Immature natural killer cell (primary cell): ENCODE measurements around the gene TRMT112. TPM values are rescaled to one million over a fixed set of nuclear protein-coding genes. Genes with fewer than 3 reads are reported as not detected.

Experiments
- DNase-seq, 3 donors: peaks; one replicate each; pipeline ENCODE4 v3.0.0; 2022; ENCODE audit warnings: mixed read lengths in 1 of 3
- H3K27ac Mint-ChIP-seq, 6 donors: one replicate each; pipeline ENCODE4 v1.8.0; 2020; ENCODE audit warnings: mixed read lengths in 6 of 6, mild to moderate bottlenecking in 5 of 6, inconsistent platforms in 4 of 6, moderate library complexity in 3 of 6
- H3K27me3 Mint-ChIP-seq, 3 donors: one replicate each; pipeline ENCODE4 v1.8.0; 2020 to 2021; ENCODE audit warnings: low read depth in 3 of 3, mild to moderate bottlenecking in 3 of 3, mixed read lengths in 3 of 3, moderate library complexity in 3 of 3, inconsistent platforms in 1 of 3
- H3K36me3 Mint-ChIP-seq, 3 donors: one replicate each; pipeline ENCODE4 v1.8.0; 2020; ENCODE audit warnings: mixed read lengths in 3 of 3, inconsistent platforms in 2 of 3, mild to moderate bottlenecking in 2 of 3
- H3K4me1 Mint-ChIP-seq, 2 donors: one replicate each; pipeline ENCODE4 v1.8.0; 2020; ENCODE audit warnings: inconsistent platforms in 2 of 2, mild to moderate bottlenecking in 2 of 2, mixed read lengths in 2 of 2, moderate library complexity in 1 of 2
- H3K4me3 Mint-ChIP-seq, 5 donors: one replicate each; pipeline ENCODE4 v1.8.0; 2020; ENCODE audit warnings: mild to moderate bottlenecking in 5 of 5, mixed read lengths in 5 of 5, inconsistent platforms in 3 of 5, moderate library complexity in 3 of 5
- H3K9me3 Mint-ChIP-seq, 6 donors: one replicate each; pipeline ENCODE4 v1.8.0; 2020; ENCODE audit warnings: mild to moderate bottlenecking in 6 of 6, mixed read lengths in 6 of 6, inconsistent platforms in 4 of 6, moderate library complexity in 3 of 6
- polyA plus RNA-seq, 3 donors: library from polyadenylated mRNA; unstranded; fragments of 300-500 nt; fragmentation: Illumina TruSeq; gene quantifications; one replicate each; pipeline ENCODE4 v1.2.3, GENCODE V29; 2021

The TRMT112 gene
- polyA plus RNA-seq, 3 donors from 2014 or later, result 216 to 464 (median 322) TPM

DNA sequence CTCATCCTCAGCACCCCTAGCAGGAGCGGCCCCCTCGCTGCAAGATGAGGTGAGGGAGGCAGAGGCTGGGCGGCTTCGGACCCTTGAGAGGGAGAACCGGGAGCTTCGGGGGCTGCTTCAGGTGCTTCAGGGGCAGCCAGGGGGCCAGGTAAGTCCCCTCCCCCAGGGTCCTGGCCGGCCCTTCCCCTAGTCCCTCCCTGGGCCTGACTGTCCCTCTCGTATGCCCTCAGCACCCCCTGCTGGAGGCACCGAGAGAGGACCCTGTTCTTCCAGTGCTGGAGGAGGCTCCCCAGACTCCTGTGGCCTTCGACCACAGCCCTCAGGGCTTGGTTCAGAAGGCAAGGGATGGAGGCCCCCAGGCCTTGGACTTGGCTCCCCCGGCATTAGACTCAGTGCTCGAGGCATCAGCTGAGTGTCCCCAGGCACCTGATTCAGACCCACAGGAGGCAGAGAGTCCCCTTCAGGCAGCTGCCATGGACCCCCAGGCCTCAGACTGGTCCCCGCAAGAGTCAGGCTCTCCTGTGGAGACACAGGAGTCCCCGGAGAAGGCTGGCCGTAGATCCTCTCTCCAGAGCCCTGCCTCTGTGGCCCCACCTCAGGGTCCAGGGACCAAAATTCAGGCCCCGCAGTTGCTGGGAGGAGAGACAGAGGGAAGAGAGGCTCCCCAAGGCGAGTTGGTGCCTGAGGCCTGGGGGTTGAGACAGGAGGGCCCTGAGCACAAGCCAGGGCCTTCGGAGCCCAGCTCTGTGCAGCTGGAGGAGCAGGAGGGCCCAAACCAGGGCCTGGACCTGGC lies 26.6 kb upstream of the TRMT112 start:
- DNase-seq, result no peak
- H3K36me3 Mint-ChIP-seq, result peaks cover 0 to 15% (median 6%) of the 10 kb centered on the region in 3 donors
- H3K9me3 Mint-ChIP-seq, result no peaks in the 10 kb centered on the region
- H3K4me1 Mint-ChIP-seq, result peaks cover 35 to 42% of the 10 kb centered on the region in 2 donors
- H3K4me3 Mint-ChIP-seq, result no peak overlapping the region
- peaks cover 0 to 8% (median 8%) of the 10 kb centered on the region in 3 donors for H3K27me3 Mint-ChIP-seq
- H3K27ac Mint-ChIP-seq, result no peak overlapping the region

DNA sequence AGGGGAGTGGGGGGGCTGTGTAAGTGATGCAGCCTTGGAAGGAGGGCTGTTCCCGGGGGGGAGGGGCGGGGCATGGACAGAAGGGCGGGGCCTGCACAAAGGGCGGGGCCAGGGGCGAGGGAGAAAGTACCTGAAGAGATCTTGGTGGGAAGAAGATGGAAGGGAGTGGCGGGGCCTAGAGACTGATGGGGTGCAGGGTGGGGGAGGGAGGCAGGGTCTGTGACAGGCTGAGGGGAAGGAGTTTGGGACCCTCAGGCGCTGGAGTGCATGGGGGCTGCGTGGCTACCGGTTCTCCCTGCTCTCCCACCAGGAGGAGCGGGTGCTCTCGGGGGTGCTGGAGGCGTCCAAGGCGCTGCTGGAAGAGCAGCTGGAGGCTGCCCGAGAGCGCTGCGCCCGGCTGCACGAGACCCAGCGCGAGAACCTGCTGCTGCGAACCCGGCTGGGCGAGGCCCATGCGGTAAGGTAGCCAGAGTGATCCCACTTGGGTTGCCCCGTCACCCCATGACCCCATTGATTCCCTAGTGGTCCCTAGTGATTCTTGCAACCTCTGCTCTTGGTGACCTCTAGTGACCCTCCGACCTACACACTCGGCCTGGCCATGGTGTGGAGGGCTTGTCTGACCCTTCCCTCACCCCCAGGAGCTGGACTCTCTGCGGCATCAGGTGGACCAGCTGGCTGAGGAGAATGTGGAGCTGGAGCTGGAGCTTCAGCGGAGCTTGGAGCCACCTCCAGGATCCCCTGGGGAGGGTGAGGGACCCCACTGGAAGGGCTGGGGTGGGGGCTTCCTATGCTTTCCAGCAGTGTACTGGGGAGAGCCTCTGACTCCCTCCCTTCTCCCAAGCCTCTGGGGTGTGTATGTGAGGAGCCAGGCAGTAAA lies 25.7 kb upstream of the TRMT112 start:
- no peak for DNase-seq
- Mint-ChIP-seq H3K9me3 (no peaks in the 10 kb centered on the region), H3K27ac (peak overlapping the region in 2 of 6 donors; percentile 42 to 50), H3K4me1 (peaks cover 39 to 48% of the 10 kb centered on the region in 2 donors), H3K36me3 (peaks cover 0 to 17% (median 6%) of the 10 kb centered on the region in 3 donors), H3K4me3 (peak overlapping the region in 2 of 5 donors; percentile 30 to 54), H3K27me3 (peaks cover 0 to 8% (median 6%) of the 10 kb centered on the region in 3 donors)

DNA sequence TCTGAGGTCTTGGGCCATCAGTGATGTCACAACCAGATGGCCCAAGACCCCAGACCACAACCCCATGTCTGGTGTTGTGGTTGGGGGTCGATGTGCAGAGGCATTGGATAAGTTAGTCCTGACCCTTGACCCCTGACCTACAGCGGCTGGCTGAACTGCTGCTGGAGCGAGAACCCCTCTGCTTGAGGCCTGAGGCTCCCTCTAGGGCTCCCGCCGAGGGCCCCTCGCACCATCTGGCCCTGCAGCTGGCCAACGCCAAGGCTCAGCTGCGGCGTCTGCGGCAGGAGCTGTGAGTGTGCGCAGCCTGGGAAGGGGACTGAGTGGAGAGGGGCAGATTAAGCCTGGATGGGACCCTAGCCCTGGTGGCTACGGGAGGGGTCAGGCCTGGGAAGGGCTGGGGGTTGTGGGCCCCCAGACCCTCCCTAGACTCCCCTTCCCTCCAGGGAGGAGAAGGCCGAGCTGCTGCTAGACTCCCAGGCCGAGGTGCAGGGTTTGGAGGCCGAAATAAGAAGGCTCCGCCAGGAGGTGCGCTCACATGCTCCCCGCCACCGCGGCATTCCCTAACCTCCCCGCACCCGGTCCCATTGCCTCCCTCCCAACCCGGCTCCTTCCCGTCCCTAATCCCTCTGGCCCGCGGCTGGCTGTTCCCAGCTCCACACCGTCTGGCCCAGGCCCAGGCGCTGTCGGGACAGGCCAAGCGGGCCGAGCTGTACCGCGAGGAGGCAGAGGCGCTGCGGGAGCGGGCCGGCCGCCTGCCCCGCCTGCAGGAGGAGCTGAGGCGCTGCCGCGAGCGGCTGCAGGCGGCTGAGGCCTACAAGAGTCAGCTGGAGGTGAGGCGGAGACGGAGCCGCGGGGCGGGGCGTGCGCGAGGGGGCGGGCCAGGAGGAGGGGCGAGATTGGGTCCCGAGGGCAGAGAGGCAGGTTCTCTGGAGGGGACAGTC lies 24.8 kb upstream of the TRMT112 start:
- H3K27me3 Mint-ChIP-seq, result peaks cover 0 to 8% (median 4%) of the 10 kb centered on the region in 3 donors
- peak overlapping the region; percentile 30 to 93 (median 89) for H3K4me3 Mint-ChIP-seq
- H3K9me3 Mint-ChIP-seq, result no peaks in the 10 kb centered on the region
- H3K36me3 Mint-ChIP-seq, result peaks cover 0 to 22% (median 10%) of the 10 kb centered on the region in 3 donors
- peak; percentile 82 to 87 (median 82) for DNase-seq
- H3K4me1 Mint-ChIP-seq, result peaks cover 46 to 51% of the 10 kb centered on the region in 2 donors
- peak overlapping the region in 4 of 6 donors; percentile 61 to 99 (median 85) for H3K27ac Mint-ChIP-seq

DNA sequence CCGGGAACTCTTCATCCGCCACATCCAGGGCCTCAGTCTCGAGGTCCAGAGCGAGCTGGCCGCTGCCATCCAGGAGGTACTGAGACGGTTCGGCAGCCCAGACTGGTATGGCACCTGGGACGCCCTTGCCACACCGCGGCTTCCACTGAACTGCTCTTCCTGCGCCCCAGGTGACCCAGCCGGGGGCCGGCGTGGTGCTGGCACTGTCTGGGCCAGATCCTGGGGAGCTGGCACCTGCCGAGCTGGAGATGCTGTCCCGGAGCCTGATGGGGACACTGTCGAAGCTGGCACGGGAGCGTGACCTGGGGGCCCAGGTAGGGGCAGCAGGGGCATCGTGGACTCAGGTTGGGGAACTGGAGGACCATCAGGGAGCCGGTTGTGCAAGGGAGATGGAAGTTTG lies 24.1 kb upstream of the TRMT112 start:
- Mint-ChIP-seq H3K9me3 (no peaks in the 10 kb centered on the region), H3K27me3 (peaks cover 1 to 8% (median 4%) of the 10 kb centered on the region in 3 donors), H3K27ac (peak overlapping the region in 4 of 6 donors; percentile 95 to 99 (median 98)), H3K4me3 (peak overlapping the region; percentile 35 to 93 (median 89)), H3K4me1 (peaks cover 46 to 50% of the 10 kb centered on the region in 2 donors), H3K36me3 (peaks cover 0 to 22% (median 10%) of the 10 kb centered on the region in 3 donors)
- no peak for DNase-seq

DNA sequence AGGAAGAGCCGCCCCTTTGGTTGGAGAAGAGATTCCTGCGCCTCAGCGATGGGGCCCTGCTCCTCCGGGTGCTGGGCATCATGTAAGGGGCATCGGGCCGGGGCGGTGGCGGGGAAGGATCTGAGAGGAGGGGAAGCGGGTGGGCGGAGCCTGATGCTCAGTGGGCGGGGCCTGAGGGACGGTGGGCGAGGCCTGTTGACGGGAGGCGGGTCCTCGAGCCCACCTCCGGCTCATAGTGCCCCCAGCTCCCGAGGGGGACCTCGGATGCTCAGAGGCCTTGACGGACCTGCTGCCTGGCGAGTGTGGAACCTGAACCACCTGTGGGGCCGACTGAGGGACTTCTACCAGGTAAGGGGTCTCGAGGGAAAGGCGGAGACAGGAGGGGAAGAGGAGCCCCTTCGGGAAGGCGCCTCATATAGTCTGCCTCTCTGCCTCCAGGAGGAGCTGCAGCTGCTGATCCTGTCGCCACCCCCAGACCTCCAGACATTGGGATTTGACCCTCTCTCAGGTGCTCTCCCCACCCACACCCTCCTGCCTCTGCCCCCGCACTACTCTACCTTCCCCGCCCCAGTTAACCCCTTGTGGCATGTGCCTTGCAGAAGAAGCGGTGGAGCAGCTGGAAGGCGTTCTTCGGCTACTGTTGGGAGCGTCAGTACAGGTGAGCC lies 23.4 kb upstream of the TRMT112 start:
- Mint-ChIP-seq H3K27me3 (peaks cover 2 to 5% (median 4%) of the 10 kb centered on the region in 3 donors), H3K4me3 (peak overlapping the region; percentile 88 to 93 (median 89)), H3K36me3 (peaks cover 0 to 19% (median 10%) of the 10 kb centered on the region in 3 donors), H3K4me1 (peaks cover 44 to 47% of the 10 kb centered on the region in 2 donors), H3K9me3 (no peaks in the 10 kb centered on the region), H3K27ac (peak overlapping the region; percentile 95 to 99 (median 98))
- DNase-seq, result peak; percentile 75 to 77 (median 77)

DNA sequence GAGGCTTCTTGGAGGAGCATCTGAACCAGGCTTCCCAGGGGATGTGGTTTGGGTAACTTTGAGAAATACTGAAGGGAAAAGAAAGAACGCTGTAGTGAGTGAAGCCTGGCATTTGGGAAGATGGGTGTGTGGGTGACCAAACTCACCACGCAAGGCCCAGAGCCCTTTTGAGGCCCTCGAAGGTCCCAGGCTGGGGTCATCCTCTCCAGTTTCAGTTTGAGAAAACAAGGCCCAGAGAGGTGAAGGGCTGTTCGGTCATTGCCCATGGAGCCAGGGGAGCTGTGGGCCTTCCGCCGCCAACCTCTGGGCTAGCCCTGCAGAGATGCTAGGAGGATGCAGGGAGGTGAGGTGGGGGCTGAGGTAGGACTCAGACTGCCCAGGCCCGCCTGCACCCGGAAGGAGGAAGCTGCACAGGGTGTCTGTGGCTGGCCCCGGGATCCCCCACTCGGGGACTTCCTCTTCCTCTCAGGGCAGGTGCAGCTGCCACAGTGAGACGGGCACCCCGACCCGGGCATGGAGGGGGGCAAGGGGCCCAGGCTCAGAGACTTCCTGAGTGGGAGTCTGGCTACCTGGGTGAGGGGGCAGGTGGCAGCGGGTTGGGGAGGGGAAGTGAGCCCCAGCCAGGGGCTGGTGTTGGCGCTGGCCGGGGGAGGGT lies 22.5 kb upstream of the TRMT112 start, which contains the start of gene CCDC88B:
Gene CCDC88B (plus strand): TSS at position 451 of the 655 bp plus-strand sequence. CDS start 63 bp downstream, at position 514.
- Mint-ChIP-seq H3K9me3 (no peaks in the 10 kb centered on the region), H3K4me3 (peak within 1 kb of the TSS; percentile 88 to 93 (median 89)), H3K27me3 (peaks cover 2 to 4% (median 4%) of the 10 kb centered on the region in 3 donors), H3K36me3 (peaks cover 0 to 13% (median 7%) of the 10 kb centered on the region in 3 donors), H3K27ac (peak within 1 kb of the TSS; percentile 95 to 99 (median 98)), H3K4me1 (peaks cover 37 to 45% of the 10 kb centered on the region in 2 donors)
- peak; percentile 90 to 91 (median 90) for DNase-seq

DNA sequence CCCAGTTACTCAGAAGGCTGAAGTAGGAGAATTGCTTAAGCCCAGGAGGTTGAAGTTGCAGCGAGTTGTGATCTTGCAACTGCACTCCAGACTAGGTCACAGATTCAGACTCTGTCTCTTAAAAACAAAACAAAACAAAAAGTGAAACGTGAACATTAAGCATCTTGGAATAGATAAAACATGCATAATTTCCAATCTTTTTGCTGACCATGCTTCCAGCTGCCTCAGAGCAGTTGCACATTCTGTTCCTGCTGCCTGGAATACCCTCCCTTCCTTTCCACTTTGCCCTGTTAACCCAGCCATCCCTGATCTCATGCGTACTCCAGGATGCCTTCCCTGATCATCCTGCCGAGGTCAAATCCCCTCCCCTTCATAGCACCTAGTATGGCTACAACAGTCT lies 21.9 kb upstream of the TRMT112 start:
- H3K9me3 Mint-ChIP-seq, result no peaks in the 10 kb centered on the region
- peaks cover 0 to 13% (median 7%) of the 10 kb centered on the region in 3 donors for H3K36me3 Mint-ChIP-seq
- peaks cover 37 to 45% of the 10 kb centered on the region in 2 donors for H3K4me1 Mint-ChIP-seq
- DNase-seq, result no peak
- peak overlapping the region; percentile 88 to 93 (median 89) for H3K4me3 Mint-ChIP-seq
- H3K27me3 Mint-ChIP-seq, result peaks cover 2 to 4% (median 4%) of the 10 kb centered on the region in 3 donors
- peak overlapping the region; percentile 95 to 99 (median 98) for H3K27ac Mint-ChIP-seq

DNA sequence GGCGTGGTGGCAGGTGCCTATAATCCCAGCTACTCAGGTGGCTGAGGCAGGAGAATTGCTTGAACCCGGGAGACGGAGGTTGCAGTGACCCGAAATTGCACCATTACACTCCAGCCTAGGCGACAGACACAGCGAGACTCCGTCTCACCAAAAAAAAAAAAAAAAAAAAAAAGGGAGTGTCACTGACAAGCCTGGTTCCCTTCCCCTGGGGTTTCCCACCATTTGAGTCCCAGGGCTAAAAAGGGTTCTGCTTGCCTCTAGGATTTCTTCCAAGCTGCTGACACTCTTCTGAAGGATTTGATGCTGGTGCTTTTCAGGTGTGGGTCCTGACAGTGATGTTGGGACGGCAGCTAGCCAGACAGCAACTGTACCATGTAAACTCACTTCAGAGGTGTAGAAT lies 21.4 kb upstream of the TRMT112 start:
- H3K9me3 Mint-ChIP-seq, result no peaks in the 10 kb centered on the region
- H3K4me3 Mint-ChIP-seq, result peak overlapping the region; percentile 88 to 93 (median 89)
- peaks cover 0 to 14% (median 7%) of the 10 kb centered on the region in 3 donors for H3K36me3 Mint-ChIP-seq
- no peak for DNase-seq
- peaks cover 2 to 4% (median 4%) of the 10 kb centered on the region in 3 donors for H3K27me3 Mint-ChIP-seq
- H3K27ac Mint-ChIP-seq, result peak overlapping the region; percentile 95 to 99 (median 98)
- H3K4me1 Mint-ChIP-seq, result peaks cover 37 to 45% of the 10 kb centered on the region in 2 donors

DNA sequence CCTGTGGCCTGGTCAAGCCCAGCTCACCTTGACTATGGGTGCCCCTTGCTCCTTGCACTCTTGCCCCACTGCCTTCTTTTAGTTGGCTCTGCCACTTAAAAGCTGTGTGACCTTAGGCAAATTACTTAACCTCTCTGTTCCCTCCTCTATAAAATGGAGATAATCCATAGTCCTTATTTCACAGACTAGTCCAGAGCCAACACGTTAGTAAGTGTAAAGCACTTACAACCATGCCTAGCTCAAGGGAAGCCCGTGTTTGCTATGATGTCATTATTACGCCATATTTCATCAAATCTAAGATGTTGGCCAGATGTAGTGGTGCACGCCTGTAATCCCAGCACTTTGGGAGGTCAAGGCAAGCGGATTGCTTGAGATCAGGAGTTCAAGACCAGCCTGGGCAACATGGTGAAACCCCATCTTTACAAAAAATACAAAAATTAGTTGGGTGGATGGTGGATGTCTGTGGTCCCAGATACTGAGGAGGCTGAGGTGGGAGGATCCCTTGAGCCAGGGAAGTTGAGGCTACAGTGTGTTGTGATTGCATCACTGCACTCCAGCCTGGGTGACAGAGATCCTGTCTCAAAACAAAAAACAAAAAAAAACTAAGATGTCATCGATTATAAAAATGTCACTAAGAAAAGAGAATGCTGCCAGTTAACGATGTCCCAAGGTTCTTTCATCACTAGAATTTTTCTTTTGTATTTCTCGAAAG lies 20.3 kb upstream of the TRMT112 start:
- peak overlapping the region in 3 of 5 donors; percentile 45 to 54 (median 46) for H3K4me3 Mint-ChIP-seq
- DNase-seq, result no peak
- H3K4me1 Mint-ChIP-seq, result peaks cover 37 to 45% of the 10 kb centered on the region in 2 donors
- peaks cover 2 to 4% (median 4%) of the 10 kb centered on the region in 3 donors for H3K27me3 Mint-ChIP-seq
- H3K27ac Mint-ChIP-seq, result peak overlapping the region; percentile 57 to 98 (median 78)
- no peaks in the 10 kb centered on the region for H3K9me3 Mint-ChIP-seq
- H3K36me3 Mint-ChIP-seq, result peaks cover 0 to 17% (median 7%) of the 10 kb centered on the region in 3 donors

DNA sequence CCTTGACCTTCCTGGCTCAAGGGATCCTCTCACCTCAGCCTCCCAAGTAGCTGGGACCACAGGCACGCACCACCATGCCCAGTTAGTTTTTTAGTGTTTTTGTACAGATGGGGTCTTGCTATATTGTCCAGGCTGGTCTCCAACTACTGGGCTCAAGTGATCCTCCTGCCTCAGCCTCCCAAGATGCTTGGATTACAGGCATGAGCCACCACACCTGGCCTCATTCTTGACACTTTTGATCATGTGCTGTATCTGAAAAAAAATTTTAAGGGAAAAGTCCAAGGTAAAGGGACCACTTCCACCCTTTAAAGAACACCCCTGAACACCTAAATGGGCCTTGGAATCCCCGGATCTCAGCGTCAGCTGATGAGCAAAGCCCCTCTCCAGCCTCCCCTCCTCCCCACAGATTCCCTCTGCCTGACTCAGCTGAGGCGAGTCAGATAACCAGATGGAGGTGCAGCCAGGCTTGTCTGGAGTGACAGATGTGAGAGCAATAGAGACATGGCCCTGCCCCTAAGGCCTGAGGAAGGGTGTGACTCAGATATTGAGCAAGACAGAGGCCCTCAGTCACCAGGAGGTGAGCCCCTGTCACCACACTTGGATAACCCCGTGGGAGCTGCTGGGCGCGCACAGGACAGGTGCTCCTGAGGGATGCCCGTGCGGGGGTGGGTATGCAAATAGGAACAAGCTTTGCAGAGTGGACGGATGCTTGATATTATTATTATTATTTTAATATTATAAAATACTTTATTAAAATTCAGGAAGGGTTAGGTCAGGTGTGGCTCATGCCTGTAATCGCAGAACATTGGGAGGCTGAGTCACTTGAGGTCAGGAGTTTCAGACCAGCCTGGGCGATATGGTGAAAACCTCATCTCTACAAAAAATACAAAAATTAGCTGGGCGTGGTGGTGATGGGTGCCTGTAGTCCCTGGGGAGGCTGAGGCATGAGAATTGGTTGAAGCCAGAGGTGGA lies 17.7 kb upstream of the TRMT112 start:
- H3K9me3 Mint-ChIP-seq, result no peaks in the 10 kb centered on the region
- peaks cover 3 to 12% (median 4%) of the 10 kb centered on the region in 3 donors for H3K27me3 Mint-ChIP-seq
- peak overlapping the region in 1 of 6 donors; percentile 13 for H3K27ac Mint-ChIP-seq
- H3K4me3 Mint-ChIP-seq, result no peak overlapping the region
- H3K36me3 Mint-ChIP-seq, result peaks cover 0 to 17% (median 7%) of the 10 kb centered on the region in 3 donors
- peaks cover 45% of the 10 kb centered on the region in 2 donors for H3K4me1 Mint-ChIP-seq
- no peak for DNase-seq
